NCI-H2196 (cell line): ENCODE data around the gene CCDC90B.
A peak's percentile ranks its signal among the peaks of the same experiment; 100 is the strongest.
"Not testable (repeated sequence)": the region's sequence is repeated elsewhere in the genome, so short reads cannot be mapped to it uniquely, and the experiment has no call there.

Experiments used
- DNase-seq: peaks from one replicate; lab custom pipeline; 2025; ENCODE audit not compliant: unreplicated experiment; lab: John Stamatoyannopoulos, UW

The CCDC90B gene

GRCh38 chr11:83285771-83286528 is at the start of gene CCDC90B:
Gene CCDC90B (minus strand): TSS chr11:83286367. CDS start chr11:83285972, 395 bp downstream.
- peak; percentile 95 for DNase-seq

GRCh38 chr11:83335446-83336070 is 49.4 kb upstream of the CCDC90B start:
- DNase-seq = no peak

DNA sequence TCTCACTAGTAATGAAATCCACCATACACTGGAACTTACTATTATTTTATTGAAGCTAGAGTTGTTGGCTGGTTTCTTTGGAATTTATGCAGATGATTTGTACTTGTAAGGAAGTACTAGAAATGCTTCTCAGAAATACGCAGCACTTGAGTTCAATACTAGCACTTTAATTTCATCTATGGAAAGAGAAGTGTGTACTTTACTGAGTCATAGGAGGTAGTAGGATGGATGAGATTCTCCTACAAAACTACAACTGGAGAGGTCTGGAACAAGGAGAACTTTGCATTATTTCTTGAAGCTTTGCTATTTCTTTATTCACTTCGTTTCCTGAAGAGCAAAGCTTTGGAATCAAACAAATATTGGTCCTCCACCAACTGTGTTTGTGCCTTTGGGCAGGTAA is 44.1 kb upstream of the CCDC90B start:
- no peak for DNase-seq

DNA sequence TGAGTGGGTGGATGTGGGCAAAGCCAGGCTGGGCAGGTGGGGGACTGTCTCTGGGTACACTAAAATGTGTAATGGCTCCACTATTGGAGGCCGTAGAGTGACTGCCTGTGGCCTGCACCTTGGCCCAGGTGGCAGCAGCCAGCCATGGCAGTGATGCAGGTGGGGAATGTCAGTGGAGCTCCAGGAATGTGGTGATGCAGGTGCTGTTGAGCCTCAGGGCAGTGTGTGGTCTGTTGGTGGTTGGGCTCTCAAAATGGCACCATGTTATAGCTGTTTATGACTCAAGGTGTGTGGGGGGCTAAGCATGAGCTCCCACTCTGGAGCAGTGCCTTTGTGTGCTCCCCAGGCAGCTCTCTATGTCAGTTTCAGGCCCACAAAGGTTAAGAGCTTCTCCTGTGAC is 40.2 kb upstream of the CCDC90B start:
- DNase-seq = no peak

DNA sequence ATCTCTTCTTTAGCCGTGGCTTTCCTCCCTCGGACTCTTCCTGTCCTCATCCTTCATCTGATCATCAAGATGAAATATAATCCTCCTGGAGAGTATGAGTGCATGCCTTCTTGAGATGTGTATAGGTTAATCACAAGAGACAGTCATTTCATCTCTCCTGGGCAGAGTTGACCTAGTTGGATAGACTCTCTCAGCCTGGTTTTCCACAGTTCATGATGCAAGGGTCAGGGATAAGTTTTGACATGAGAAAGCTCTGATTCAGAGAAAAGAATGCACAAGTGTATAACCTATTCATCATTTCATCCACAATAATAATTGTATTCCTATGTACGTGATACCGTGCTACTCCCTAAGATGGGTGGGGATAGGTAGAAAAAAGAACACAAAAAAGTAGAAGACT is 33.2 kb upstream of the CCDC90B start:
- DNase-seq = no peak

DNA sequence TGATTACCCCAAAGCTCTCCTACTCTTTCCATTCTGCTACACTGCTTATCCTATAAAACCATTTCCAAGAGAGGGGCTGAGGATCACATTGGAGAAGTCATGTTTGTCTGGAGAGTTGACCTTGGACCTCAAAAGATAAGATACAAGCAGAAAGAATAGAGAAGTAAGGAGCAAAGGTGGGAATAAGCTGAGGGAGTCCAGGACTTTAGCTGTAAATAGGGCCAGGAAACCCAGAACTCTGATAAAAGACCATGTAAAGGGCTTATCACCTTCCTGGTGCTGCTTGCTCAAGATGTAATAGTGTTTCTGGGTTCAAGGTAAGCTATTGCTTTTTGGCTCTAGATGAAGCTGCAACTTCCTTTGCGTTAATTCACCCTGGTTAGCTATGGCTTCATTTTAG is 32.8 kb upstream of the CCDC90B start:
- DNase-seq = no peak

DNA sequence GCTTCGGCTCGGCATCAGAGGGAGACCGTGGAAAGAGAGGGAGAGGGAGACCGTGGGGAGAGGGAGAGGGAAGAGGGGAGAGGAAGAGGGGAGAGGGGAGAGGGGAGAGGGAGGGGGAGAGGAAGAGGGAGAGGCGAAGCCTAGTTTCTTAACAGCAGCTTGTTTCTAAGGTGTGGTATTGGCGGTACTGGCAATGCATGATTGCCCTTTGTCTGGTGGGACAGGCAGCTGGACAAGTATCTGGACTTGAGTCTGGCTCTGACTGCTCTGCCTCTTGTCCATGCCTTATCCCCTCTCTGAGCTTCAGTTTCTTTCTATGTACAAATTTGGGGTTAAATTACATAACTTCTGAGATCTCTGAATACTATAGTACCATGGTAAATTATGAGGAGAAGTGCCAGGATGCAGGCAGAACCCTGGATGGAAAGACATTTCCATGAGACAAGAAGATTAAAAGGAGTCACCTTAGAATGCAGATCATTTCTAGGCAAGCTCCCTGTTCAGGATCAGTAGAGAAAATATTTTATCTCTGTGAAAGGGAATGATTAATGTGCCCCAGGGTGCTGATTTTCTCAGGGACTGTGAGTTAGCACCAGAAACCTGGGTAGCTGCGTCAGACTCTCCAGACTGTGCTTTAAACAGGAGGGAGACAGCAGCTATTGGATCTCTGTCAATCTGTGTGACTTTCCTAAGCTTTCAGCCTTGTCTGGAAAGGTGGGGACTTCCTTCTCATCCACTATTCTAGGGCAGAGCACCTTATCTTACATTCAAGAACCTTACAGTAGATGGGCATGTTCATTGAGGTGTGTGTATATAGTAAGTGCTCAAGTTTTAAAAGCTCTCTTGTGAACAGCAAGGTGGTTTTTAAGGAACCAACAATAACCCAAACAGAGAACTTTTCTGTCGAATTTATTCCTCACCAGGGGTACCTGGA is 31.9 kb upstream of the CCDC90B start:
- no peak for DNase-seq

DNA sequence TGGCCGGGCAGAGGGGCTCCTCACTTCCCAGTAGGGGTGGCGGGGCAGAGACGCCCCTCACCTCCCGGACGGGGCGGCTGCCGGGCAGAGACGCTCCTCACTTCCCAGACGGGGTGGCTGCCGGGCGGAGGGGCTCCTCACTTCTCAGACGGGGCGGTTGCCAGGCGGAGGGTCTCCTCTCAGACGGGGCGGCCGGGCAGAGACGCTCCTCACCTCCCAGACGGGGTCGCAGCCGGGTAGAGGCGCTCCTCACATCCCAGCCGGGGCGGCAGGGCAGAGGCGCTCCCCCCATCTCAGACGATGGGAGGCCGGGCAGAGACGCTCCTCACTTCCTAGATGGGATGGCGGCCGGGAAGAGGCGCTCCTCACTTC is 30.7 kb upstream of the CCDC90B start:
- DNase-seq = not testable (repeated sequence)

DNA sequence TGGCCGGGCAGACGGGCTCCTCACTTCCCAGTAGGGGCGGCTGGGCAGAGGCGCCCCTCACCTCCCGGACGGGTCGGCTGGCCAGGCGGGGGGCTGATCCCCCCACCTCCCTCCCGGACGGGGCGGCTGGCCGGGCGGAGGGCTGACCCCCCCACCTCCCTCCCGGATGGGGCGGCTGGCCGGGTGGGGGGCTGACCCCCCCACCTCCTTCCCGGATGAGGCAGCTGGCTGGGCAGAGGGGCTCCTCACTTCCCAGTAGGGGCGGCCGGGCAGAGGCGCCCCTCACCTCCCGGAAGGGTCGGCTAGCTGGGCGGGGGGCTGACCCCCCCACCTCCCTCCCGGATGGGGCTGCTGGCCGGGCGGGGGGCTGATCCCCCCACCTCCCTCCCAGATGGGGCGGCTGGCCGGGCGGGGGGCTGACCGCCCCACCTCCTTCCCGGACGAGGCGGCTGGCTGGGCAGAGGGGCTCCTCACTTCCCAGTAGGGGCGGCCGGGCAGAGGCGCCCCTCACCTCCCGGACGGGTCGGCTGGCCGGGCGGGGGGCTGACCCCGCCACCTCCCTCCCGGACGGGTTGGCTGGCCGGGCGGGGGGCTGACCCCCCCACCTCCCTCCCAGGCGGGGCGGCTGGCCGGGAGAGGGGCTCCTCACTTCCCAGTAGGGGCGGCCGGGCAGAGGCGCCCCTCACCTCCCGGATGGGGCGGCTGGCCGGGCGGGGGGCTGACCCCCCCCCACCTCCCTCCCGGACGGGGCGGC is 30.2 kb upstream of the CCDC90B start:
- DNase-seq = not testable (repeated sequence)

DNA sequence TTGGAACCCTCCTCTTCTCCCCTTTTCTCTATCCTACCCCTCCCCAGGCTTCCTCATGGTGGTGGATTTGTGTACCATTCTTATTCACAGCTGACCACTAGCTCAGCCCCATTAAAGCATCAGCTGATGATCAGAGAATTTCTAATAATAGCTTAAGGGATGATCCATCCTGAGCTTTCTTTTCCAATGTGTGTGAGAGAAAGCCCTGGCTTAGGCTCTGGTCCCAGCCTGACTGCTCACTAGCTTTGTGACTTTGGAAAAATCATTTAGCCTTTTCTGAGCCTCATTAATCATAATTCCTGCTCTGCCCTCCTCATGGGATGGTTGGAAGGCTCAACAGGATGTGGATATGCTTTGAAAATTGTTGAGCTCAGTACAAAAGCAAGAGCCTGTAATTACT is 26.3 kb upstream of the CCDC90B start:
- DNase-seq = no peak

- no peak for DNase-seq
These were observed 25.5 kb upstream of the CCDC90B start for GRCh38 chr11:83311701-83312100.

DNA sequence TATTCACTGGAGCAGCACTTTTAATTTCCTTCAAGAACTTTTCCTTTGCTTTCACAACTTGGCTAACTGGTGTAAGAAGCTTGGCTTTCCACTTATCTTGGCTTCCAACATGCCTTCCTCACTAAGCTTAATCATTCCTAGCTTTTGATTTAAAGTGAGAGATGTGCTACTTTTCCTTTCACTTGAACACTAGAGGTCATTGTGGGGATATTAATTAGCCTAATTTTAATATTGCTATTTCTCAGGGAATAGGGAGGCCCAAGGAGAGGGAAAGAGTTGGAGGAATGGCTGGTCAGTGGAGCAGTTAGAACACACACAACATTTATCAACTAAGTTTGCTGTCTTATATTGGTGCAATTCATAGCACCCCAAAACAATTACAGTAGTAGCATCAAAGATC is 24.6 kb upstream of the CCDC90B start:
- no peak for DNase-seq

DNA sequence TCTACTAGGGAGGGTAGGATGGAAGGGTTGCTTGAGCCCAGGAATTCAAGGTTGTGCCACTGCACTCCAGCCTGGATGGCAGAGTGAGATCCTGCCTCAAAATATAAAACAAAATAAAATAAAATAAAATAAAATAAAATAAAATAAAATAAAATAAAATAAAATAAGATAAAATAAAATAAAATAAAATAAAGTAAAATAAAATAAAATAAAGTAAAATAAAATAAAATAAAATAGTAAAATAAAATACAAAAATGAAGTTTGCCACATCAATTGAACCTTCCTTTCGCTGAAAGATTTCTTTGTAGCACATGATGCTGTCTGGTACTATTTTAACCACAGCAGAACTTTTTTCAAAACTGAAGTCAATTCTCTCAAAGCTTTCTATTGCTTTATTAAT is 22.4 kb upstream of the CCDC90B start:
- DNase-seq = not testable (repeated sequence)

GRCh38 chr11:83306200-83307080 is 20.3 kb upstream of the CCDC90B start:
- DNase-seq = no peak

GRCh38 chr11:83303316-83303715 is 17.1 kb upstream of the CCDC90B start:
- DNase-seq = no peak

DNA sequence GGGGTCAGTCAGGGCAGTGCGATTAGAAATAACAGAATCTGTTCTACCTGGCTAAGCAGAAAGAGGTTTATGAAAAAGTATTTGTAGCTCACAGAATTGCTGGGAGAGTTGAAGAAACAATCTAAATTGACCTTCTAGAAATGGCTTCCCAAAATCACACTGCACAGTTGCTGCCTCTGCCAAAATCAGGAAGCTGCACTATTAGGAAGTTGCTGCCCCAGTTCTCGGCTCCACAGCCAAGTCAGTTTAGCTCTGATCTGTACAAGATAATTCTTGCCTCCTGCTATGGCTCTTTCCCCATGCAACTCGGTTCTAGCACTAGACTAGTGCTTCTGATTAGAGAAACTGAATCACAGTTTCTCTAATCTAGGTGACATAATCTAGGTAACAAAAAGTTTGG is 16.0 kb upstream of the CCDC90B start:
- no peak for DNase-seq

DNA sequence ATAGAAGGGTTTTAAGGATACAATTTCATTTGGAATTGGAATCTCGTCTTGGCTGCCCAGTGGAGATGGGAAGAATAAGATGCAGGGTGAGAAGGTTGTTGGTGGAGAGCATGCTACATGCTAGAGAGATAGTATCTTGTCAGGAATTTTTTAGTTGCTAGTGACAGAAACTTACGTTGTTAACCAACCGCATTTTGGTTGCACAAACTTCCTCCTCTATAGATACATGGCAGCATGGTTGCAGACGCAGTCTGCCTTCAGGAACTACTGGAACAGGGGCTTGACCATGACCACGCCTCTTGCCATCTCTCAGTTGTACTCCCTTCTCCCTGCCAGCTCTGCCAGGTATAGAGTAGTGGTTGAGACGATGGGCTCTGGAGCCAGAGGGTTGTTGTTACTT is 13.5 kb upstream of the CCDC90B start:
- DNase-seq = no peak

- no peak for DNase-seq
These were observed 8.0 kb upstream of the CCDC90B start for GRCh38 chr11:83294208-83294607.

- DNase-seq = no peak
These were observed 7.2 kb upstream of the CCDC90B start for GRCh38 chr11:83293457-83293774.
